ENCODE measurements around the gene GADD45B. TPM values are rescaled to one million over a fixed set of nuclear protein-coding genes. Genes with fewer than 3 reads are reported as not detected.

GADD45B gene
- total RNA-seq, 1 experiment from 2014 or later, result 132 TPM

GRCh38 chr19:2436384-2436783 lies 39.5 kb upstream of the GADD45B start:
- no peaks in the 10 kb centered on the region for H3K27me3 ChIP-seq (replicated peaks)
- no peak for DNase-seq (ENCODE audit: low read depth in 1 of 2, low spot score in 2 of 2)
- peaks cover 83% of the 10 kb centered on the region for H3K36me3 ChIP-seq
- H3K4me3 ChIP-seq, result no peak overlapping the region
- H3K9me3 ChIP-seq (replicated peaks), result no peaks in the 10 kb centered on the region
- H3K4me1 ChIP-seq (replicated peaks), result no peaks in the 10 kb centered on the region
- no peak overlapping the region for H3K27ac ChIP-seq

GRCh38 chr19:2436926-2437325 lies 39.0 kb upstream of the GADD45B start:
- Histone ChIP-seq H3K4me1 (replicated peaks) (no peaks in the 10 kb centered on the region), H3K36me3 (peaks cover 83% of the 10 kb centered on the region), H3K9me3 (replicated peaks) (no peaks in the 10 kb centered on the region), H3K27ac (no peak overlapping the region), H3K4me3 (no peak overlapping the region), H3K27me3 (replicated peaks) (no peaks in the 10 kb centered on the region)
- DNase-seq (ENCODE audit: low read depth in 1 of 2, low spot score in 2 of 2), result no peak

GRCh38 chr19:2438178-2438577 lies 37.7 kb upstream of the GADD45B start:
- peaks cover 88% of the 10 kb centered on the region for H3K36me3 ChIP-seq
- H3K4me3 ChIP-seq, result no peak overlapping the region
- H3K4me1 ChIP-seq (replicated peaks), result no peaks in the 10 kb centered on the region
- no peak overlapping the region for H3K27ac ChIP-seq
- DNase-seq (ENCODE audit: low read depth in 1 of 2, low spot score in 2 of 2), result no peak
- H3K9me3 ChIP-seq (replicated peaks), result no peaks in the 10 kb centered on the region
- no peaks in the 10 kb centered on the region for H3K27me3 ChIP-seq (replicated peaks)

GRCh38 chr19:2440515-2440914 lies 35.4 kb upstream of the GADD45B start:
- peaks cover 87% of the 10 kb centered on the region for H3K36me3 ChIP-seq
- no peak overlapping the region for H3K27ac ChIP-seq
- no peak overlapping the region for H3K4me3 ChIP-seq
- no peaks in the 10 kb centered on the region for H3K27me3 ChIP-seq (replicated peaks)
- DNase-seq (ENCODE audit: low read depth in 1 of 2, low spot score in 2 of 2), result no peak
- no peaks in the 10 kb centered on the region for H3K9me3 ChIP-seq (replicated peaks)
- no peaks in the 10 kb centered on the region for H3K4me1 ChIP-seq (replicated peaks)

GRCh38 chr19:2441096-2441752 lies 34.7 kb upstream of the GADD45B start:
- Histone ChIP-seq H3K36me3 (peaks cover 80% of the 10 kb centered on the region), H3K4me3 (no peak overlapping the region), H3K9me3 (replicated peaks) (no peaks in the 10 kb centered on the region), H3K4me1 (replicated peaks) (no peaks in the 10 kb centered on the region), H3K27ac (no peak overlapping the region), H3K27me3 (replicated peaks) (no peaks in the 10 kb centered on the region)
- no peak for DNase-seq (ENCODE audit: low read depth in 1 of 2, low spot score in 2 of 2)

GRCh38 chr19:2443116-2443784 lies 32.7 kb upstream of the GADD45B start:
- no peak overlapping the region for H3K4me3 ChIP-seq
- peaks cover 81% of the 10 kb centered on the region for H3K36me3 ChIP-seq
- H3K27ac ChIP-seq, result no peak overlapping the region
- no peaks in the 10 kb centered on the region for H3K27me3 ChIP-seq (replicated peaks)
- H3K4me1 ChIP-seq (replicated peaks), result no peaks in the 10 kb centered on the region; the same call in 1 of the 2 replicates
- no peaks in the 10 kb centered on the region for H3K9me3 ChIP-seq (replicated peaks)
- no peak for DNase-seq (ENCODE audit: low read depth in 1 of 2, low spot score in 2 of 2)

GRCh38 chr19:2443785-2444182 lies 32.1 kb upstream of the GADD45B start:
- H3K27me3 ChIP-seq (replicated peaks), result no peaks in the 10 kb centered on the region
- DNase-seq (ENCODE audit: low read depth in 1 of 2, low spot score in 2 of 2), result no peak
- H3K36me3 ChIP-seq, result peaks cover 81% of the 10 kb centered on the region
- H3K4me3 ChIP-seq, result no peak overlapping the region
- H3K9me3 ChIP-seq (replicated peaks), result no peaks in the 10 kb centered on the region
- H3K27ac ChIP-seq, result no peak overlapping the region
- peaks cover 4% of the 10 kb centered on the region for H3K4me1 ChIP-seq (replicated peaks)

- Histone ChIP-seq H3K9me3 (replicated peaks) (no peaks in the 10 kb centered on the region), H3K4me3 (no peak overlapping the region), H3K27me3 (replicated peaks) (no peaks in the 10 kb centered on the region), H3K4me1 (replicated peaks) (peaks cover 10% of the 10 kb centered on the region), H3K36me3 (peaks cover 81% of the 10 kb centered on the region), H3K27ac (no peak overlapping the region)
- DNase-seq (ENCODE audit: low read depth in 1 of 2, low spot score in 2 of 2), result no peak
Measured at GRCh38 chr19:2444251-2445002, 31.5 kb upstream of the GADD45B start.

GRCh38 chr19:2446381-2446780 lies 29.5 kb upstream of the GADD45B start:
- Histone ChIP-seq H3K36me3 (peaks cover 81% of the 10 kb centered on the region), H3K27ac (no peak overlapping the region), H3K4me1 (replicated peaks) (peaks cover 10% of the 10 kb centered on the region), H3K9me3 (replicated peaks) (no peaks in the 10 kb centered on the region), H3K27me3 (replicated peaks) (no peaks in the 10 kb centered on the region), H3K4me3 (no peak overlapping the region)
- no peak for DNase-seq (ENCODE audit: low read depth in 1 of 2, low spot score in 2 of 2)

- peak; percentile 19 to 75 for DNase-seq (ENCODE audit: low read depth in 1 of 2, low spot score in 2 of 2)
- H3K27me3 ChIP-seq (replicated peaks), result no peaks in the 10 kb centered on the region
- H3K4me3 ChIP-seq, result no peak overlapping the region
- H3K4me1 ChIP-seq (replicated peaks), result peaks cover 10% of the 10 kb centered on the region
- H3K27ac ChIP-seq, result no peak overlapping the region
- no peaks in the 10 kb centered on the region for H3K9me3 ChIP-seq (replicated peaks)
- H3K36me3 ChIP-seq, result peaks cover 78% of the 10 kb centered on the region
Measured at GRCh38 chr19:2449019-2449418, 26.9 kb upstream of the GADD45B start.

GRCh38 chr19:2451138-2451537 lies 24.8 kb upstream of the GADD45B start:
- Histone ChIP-seq H3K4me1 (replicated peaks) (peaks cover 24% of the 10 kb centered on the region), H3K9me3 (replicated peaks) (no peaks in the 10 kb centered on the region), H3K27me3 (replicated peaks) (no peaks in the 10 kb centered on the region), H3K4me3 (no peak overlapping the region), H3K36me3 (peaks cover 87% of the 10 kb centered on the region), H3K27ac (no peak overlapping the region)
- no peak for DNase-seq (ENCODE audit: low read depth in 1 of 2, low spot score in 2 of 2)

- H3K27ac ChIP-seq, result no peak overlapping the region
- no peak for DNase-seq (ENCODE audit: low read depth in 1 of 2, low spot score in 2 of 2)
- H3K36me3 ChIP-seq, result peaks cover 87% of the 10 kb centered on the region
- no peak overlapping the region for H3K4me3 ChIP-seq
- 0 out of 2 replicates have a peak, but pooled peaks cover 2% of the 10 kb centered on the region for H3K9me3 ChIP-seq (replicated peaks)
- H3K4me1 ChIP-seq (replicated peaks), result peaks cover 24% of the 10 kb centered on the region
- H3K27me3 ChIP-seq (replicated peaks), result no peaks in the 10 kb centered on the region
Measured at GRCh38 chr19:2451741-2452140, 24.2 kb upstream of the GADD45B start.

- Histone ChIP-seq H3K36me3 (peaks cover 72% of the 10 kb centered on the region), H3K4me1 (replicated peaks) (peaks cover 27% of the 10 kb centered on the region), H3K9me3 (replicated peaks) (0 out of 2 replicates have a peak, but pooled peaks cover 2% of the 10 kb centered on the region), H3K27ac (no peak overlapping the region), H3K27me3 (replicated peaks) (no peaks in the 10 kb centered on the region), H3K4me3 (no peak overlapping the region)
- no peak for DNase-seq (ENCODE audit: low read depth in 1 of 2, low spot score in 2 of 2)
Measured at GRCh38 chr19:2453431-2454025, 22.4 kb upstream of the GADD45B start.

Data from SJSA1 (cell line).